HG03457 (cell line): Measurements from ENCODE around the gene SYTL3.

Source experiments
- ATAC-seq: cut with Tn5 transposase; IDR thresholded peaks from one replicate; pipeline ENCODE4 v1.9.1; 2021; ENCODE audit warnings: moderate number of reproducible peaks; ENCODE audit not compliant: unreplicated experiment

The SYTL3 gene

GRCh38 chr6:158770533-158771330, 120.9 kb downstream of the SYTL3 start:
- no peak for ATAC-seq

GRCh38 chr6:158771399-158772152, 121.7 kb downstream of the SYTL3 start:
- no peak for ATAC-seq

DNA sequence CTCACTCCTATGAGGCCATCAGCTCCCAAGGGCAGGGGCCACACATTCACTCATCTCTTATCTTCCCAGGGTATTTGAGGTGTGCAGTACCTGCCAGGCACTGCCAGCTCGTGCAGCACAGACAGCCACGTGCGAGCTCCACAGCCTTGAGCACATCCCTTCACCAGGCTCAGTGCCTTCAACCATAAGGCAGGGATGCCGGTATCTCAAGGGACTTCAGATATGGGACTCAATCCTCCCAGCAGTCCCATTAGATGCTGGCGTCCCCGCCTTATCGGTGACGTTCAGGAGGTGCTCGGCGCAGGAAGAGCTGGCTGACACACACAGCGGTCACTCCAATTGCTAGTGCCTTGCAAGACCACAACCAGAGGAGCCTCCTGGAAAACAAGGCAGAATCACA, 122.3 kb downstream of the SYTL3 start:
- ATAC-seq, result no peak

- ATAC-seq, result no peak
These were observed 123.1 kb downstream of the SYTL3 start for GRCh38 chr6:158772851-158773371.

DNA sequence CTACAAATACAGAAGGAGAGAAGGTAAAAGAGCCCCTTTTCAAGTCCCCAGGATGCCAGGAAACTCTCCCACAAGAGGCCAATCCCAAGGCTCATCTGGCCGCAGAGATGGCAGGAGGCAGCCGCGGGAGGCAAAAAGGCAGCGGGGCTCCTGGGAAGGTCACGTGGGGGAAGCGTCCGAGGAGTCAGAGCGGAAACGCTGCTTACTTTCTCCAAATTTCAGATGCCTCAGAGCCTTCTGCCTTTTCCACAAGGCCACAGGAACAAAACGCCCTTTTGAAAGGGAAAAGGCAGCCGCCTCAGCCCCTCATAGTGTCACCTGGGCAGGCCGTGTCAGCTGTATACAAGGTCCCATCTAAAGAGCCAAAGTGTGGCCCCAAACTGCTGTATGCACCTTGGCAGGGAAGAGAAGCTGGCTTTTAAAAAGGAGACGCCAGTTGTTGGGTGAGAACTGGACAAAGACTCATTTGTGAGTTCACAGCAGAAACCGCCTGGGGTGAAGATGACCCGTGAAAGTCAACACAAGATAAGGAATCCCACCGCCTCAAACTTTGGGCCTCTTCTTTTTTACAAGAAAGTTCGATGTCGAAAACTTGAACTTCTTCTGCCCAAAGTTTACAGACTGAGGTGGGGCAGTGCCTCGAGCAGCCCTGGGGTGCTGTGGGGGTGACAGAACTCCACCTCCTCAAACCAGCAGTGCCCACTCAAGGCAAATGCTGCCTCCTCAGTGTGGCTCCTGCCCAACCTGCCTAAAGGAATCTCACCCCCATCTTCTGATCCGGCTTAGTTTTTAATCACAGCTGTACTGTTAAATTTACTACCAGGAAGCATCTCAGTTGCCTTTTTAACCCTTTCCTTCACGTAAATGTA, 124.0 kb downstream of the SYTL3 start:
- ATAC-seq, result no peak

DNA sequence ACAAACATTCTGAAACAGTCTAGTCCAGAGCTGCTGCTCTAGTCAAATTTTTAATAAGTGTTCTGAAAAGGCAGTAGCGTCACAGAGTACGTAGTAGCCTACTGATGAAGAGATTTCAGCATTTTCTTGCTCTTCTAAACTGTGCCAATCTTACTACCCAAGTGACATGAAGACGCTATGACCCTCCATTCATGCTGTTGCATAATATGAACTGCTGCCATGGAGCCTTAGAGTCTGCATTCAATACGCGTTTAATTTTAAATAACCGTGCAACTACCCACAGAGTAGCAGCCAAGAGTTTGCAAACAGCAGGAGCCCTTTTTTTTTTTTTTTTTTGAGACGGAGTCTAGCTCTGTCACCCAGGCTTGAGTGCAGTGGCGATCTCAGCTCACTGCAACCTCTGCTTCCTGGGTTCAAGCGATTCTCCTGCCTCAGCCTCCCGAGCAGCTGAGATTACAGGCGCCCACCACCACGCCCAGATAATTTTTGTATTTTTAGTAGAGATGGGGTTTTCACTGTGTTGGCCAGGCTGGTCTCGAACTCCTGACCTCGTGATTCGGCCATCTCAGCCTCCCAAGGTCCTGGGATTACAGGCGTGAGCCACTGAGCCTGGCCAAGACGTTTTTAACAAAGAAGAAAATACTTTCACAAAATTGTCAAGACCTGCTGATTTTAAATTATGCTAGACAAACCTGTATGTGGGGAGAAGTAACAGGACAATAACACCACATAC, 125.0 kb downstream of the SYTL3 start:
- ATAC-seq, result no peak

GRCh38 chr6:158775832-158776231, 126.0 kb downstream of the SYTL3 start:
- no peak for ATAC-seq

GRCh38 chr6:158776737-158777136, 126.9 kb downstream of the SYTL3 start:
- no peak for ATAC-seq

DNA sequence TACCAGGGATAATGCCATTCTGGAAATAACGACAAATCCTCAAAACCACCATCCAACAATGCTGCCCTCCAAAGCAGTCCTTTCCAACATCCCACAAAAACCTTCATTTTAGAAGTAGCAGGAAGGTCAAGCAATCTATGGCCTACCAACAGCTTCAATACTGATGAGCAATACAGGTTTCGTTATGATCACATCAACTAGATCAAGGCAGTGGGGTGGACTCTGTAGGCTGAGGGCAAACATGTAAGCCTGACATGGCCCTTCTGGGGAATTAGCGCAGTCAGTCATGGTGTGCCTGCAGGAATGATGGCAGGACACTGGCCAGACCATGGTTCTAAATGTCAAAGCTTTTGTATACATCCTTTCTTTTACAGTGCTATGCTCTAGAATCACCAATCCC, 127.7 kb downstream of the SYTL3 start:
- no peak for ATAC-seq

- ATAC-seq, result no peak
These were observed 128.2 kb downstream of the SYTL3 start for GRCh38 chr6:158778005-158778527.

GRCh38 chr6:158780246-158780884, 130.5 kb downstream of the SYTL3 start:
- ATAC-seq, result no peak

DNA sequence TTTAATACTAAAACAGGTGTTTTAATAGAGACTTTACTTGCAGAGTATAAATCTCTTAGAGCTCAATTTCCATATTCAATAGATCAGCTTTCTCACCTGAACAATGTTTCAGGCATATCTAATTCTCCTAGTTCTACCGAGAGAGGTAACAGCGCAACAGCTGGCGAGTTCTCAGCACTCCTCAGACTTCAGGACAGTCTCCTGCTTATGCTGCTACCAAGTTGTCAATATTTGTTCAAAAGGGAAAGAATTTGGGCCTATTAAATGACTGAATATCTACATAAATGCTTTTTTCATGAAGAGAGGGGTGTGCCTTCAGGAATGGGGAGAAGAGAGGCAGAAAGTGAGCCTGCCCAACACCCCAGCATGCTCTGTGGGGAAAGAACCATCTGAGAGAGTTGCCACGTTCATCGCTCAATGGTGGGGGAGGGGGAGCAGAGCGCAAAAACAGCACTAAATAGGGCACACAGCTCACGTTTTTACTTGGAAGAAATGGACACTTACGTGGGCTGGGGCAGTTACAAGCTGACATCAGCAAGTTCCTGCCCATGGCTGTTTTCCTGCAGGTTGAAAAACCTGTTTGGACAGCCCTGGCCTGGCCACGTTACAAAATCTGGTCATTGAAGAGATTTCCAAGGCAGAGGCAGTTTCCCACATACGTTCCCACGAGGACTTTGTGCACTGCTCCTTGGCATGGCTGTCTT, 131.3 kb downstream of the SYTL3 start:
- ATAC-seq, result no peak

DNA sequence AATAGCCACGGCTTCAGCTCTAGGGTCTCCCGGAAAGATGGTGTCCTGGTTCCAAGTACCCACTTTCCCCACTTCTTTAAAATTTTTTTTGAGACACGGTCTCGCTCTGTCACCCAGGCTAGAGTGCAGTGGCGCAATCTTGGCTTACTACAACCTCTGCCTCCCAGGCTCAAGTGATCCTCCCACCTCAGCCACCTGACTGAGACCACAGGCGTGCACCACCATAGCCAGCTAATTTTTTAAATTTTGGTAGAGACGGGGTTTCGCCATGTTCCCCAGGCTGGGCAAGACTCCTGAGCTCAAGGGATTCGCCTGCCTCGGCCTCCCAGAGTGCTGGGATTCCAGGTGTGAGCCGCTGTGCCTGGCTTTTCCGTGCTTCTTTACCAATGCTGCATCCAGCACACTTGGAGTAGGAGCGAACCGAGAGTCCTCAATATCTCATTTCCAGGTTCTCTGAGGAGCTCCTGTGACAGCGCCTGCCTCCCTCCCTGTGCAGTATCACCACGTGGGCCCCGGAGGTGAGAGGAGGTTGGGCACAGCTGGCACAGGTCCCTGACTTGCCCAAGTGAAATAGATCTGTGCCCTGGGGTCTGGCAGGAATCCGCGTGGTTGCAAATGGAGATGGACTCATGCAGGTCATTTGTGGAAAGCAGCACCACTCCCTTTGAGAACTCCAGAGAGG, 132.0 kb downstream of the SYTL3 start:
- no peak for ATAC-seq

- no peak for ATAC-seq
These were observed 132.7 kb downstream of the SYTL3 start for GRCh38 chr6:158782432-158783166.

- no peak for ATAC-seq
These were observed 133.3 kb downstream of the SYTL3 start for GRCh38 chr6:158783167-158783450.

- ATAC-seq, result no peak
These were observed 134.0 kb downstream of the SYTL3 start for GRCh38 chr6:158783851-158784250.

DNA sequence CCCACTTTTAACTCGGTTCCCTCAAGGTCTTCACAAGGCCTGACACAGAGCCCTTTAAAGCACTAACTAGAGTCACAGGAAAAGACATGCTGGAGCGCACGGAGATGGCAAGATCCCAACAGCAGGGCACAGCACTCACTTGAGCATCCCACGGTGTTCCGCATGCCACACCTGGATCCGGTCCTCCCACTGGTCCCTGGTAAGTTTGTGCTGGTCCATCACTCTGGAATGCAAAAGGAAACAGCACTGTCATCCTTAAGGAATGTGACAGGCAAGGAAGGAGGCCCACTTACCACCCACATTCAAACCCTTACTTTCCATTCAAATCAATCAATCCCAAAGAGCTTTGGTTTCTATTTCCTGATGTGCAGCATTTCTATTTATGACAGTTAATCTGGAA, 134.7 kb downstream of the SYTL3 start:
- no peak for ATAC-seq

DNA sequence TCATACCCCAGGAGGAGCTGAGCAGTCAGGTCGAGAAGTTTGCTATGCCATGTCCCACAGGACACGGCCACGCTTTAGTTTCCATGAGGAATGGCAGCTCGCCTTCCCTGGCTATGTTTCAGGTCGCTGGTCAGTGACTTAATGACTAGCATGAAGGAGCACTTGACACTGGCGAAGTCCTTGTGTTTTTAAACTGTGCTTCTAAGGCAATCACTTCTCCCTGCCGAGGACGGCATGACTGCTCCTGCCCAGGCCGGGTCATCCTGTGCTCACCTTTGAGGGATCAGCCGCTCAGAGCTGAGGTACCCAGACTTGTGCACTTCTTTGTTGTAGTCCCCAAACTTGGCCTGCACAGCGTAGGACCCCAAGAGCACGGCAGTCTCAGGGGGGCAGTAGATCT, 135.2 kb downstream of the SYTL3 start:
- ATAC-seq, result no peak
